PC-9 (cell line): Measurements from ENCODE around the gene PGBD5.

Experiments used
- EZH2 ChIP-seq: fragments of 200-600 bp; sonication (generic); IDR thresholded peaks from 2 replicates; pipeline ENCODE4 v1.8.0; 2017; ENCODE audit warnings: antibody characterized with exemption, low read depth
- TF ChIP-seq, protein P1 (sequence below): fragments of 200-600 bp; sonication (generic); conservative IDR thresholded peaks from 2 replicates; pipeline ENCODE4 v1.6.1; 2017; ENCODE audit warnings: mixed run types, antibody characterized with exemption, mild to moderate bottlenecking, moderate library complexity

DNA sequence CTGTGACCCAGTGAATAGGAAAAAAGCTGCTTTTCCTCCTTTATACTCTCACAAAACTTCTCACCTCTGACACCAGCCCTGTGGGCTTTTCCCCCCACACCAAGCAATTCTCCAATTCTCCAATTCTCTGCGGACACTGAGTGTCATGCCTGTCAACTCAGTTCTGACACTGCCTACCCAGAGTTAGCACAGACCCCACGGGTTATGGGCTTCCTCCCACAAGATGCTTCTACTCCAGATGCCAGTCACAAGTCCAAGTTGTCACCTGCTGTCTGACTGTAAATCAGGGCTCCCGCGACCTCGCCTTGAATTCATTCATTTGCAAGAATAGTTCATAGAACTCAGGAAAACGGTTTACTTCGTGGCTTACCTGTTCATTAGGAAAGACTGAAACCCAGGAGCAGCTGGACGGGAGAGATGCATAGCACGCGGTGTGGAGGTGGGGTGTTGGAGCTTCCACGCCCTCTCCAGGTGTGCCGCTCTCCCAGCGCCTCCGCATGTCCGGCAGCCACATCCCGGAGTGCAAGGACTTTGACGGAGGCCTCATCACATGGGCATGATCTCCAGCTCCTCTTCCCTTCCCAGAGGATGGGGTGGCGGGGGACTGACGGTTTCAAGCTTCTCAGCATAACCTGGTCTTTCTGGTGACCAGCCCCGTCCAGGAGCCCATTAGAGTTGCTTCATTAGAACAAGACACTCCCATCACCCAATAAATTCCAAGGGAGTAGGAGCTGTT lies 154.7 kb downstream of the PGBD5 start:
- TF ChIP-seq, protein P1, sequence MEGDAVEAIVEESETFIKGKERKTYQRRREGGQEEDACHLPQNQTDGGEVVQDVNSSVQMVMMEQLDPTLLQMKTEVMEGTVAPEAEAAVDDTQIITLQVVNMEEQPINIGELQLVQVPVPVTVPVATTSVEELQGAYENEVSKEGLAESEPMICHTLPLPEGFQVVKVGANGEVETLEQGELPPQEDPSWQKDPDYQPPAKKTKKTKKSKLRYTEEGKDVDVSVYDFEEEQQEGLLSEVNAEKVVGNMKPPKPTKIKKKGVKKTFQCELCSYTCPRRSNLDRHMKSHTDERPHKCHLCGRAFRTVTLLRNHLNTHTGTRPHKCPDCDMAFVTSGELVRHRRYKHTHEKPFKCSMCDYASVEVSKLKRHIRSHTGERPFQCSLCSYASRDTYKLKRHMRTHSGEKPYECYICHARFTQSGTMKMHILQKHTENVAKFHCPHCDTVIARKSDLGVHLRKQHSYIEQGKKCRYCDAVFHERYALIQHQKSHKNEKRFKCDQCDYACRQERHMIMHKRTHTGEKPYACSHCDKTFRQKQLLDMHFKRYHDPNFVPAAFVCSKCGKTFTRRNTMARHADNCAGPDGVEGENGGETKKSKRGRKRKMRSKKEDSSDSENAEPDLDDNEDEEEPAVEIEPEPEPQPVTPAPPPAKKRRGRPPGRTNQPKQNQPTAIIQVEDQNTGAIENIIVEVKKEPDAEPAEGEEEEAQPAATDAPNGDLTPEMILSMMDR = no peak
- no peak for TF ChIP-seq EZH2
